IMR-90 (cell line): ENCODE measurements around the gene RAB41. TPM values are rescaled to one million over a fixed set of nuclear protein-coding genes. Genes with fewer than 3 reads are reported as not detected.

Experiments
- ATAC-seq: fragments of 200-7000 bp; cut with Tn5 transposase; 2 replicates; pipeline ENCODE4 v1.9.1; 2020; ENCODE audit warnings: low read depth, mild to moderate bottlenecking, moderate library complexity
- BruUV-seq: library from RNA; stranded (reverse); fragments of 400-500 nt; replicated peaks from 2 replicates; lab custom pipeline; 2021; lab: Mats Ljungman, UMichigan
- CTCF ChIA-PET: fragments of 300-600 bp; formaldehyde crosslinking; extraction: SDS; loops from one replicate; lab custom pipeline; 2021; ENCODE audit warnings: antibody characterized with exemption; lab: Yijun Ruan, JAX
- POLR2A ChIA-PET: fragments of 300-600 bp; sonication (Branson Sonifier 250); formaldehyde crosslinking; loops from one replicate; lab custom pipeline; 2022; ENCODE audit warnings: antibody characterized with exemption; ENCODE audit not compliant: unreplicated experiment; lab: Charles Lee
- DNase-seq: peaks from one replicate; pipeline ENCODE4 v3.0.0; 2013
- H2AFZ ChIP-seq: replicated peaks from 2 replicates; pipeline ENCODE3; 2013; ENCODE audit warnings: low read length, mild to moderate bottlenecking; ENCODE audit not compliant: poor library complexity
- H2AK5ac ChIP-seq: 2 replicates; pipeline ENCODE4 v1.6.1; 2013; ENCODE audit warnings: low read depth, low read length, inconsistent platforms
- H2AK9ac ChIP-seq: replicated peaks from 2 replicates; pipeline ENCODE3; 2013; ENCODE audit warnings: mild to moderate bottlenecking, low read depth, low read length, moderate library complexity; ENCODE audit not compliant: poor library complexity
- H2BK120ac ChIP-seq: 2 replicates; pipeline ENCODE4 v1.6.1; 2013; ENCODE audit warnings: low read depth, low read length, inconsistent platforms
- H2BK15ac ChIP-seq: 3 replicates; pipeline ENCODE4 v1.6.1; 2013; ENCODE audit warnings: low read depth, low read length, inconsistent platforms
- H2BK20ac ChIP-seq: 2 replicates; pipeline ENCODE4 v1.6.1; 2013; ENCODE audit warnings: low read depth, mild to moderate bottlenecking, inconsistent platforms, low read length, moderate library complexity
- H2BK5ac ChIP-seq: 2 replicates; pipeline ENCODE4 v1.6.1; 2013; ENCODE audit warnings: mild to moderate bottlenecking, low read depth, low read length, inconsistent platforms; ENCODE audit not compliant: poor library complexity, severe bottlenecking
- H3K14ac ChIP-seq: replicated peaks from 2 replicates; pipeline ENCODE4 v1.6.1; 2013; ENCODE audit warnings: low read depth, low read length, inconsistent platforms
- H3K18ac ChIP-seq: 2 replicates; pipeline ENCODE4 v1.6.1; 2013; ENCODE audit warnings: low read depth, low read length, control low read depth
- H3K23ac ChIP-seq: 2 replicates; pipeline ENCODE4 v1.6.1; 2013; ENCODE audit warnings: low read depth, low read length, inconsistent platforms
- H3K27ac ChIP-seq: 2 replicates; pipeline ENCODE4 v1.5.1; 2013; ENCODE audit warnings: mild to moderate bottlenecking, control low read depth, low read length; ENCODE audit not compliant: insufficient read depth
- H3K27me3 ChIP-seq: 2 replicates; pipeline ENCODE4 v1.6.1; 2013; ENCODE audit warnings: low read length; ENCODE audit not compliant: control insufficient read depth, insufficient read depth
- H3K36me3 ChIP-seq: 2 replicates; pipeline ENCODE4 v1.6.1; 2013; ENCODE audit warnings: low read length, mixed read lengths; ENCODE audit not compliant: control insufficient read depth, insufficient read depth
- H3K4ac ChIP-seq: 2 replicates; pipeline ENCODE4 v1.6.1; 2013; ENCODE audit warnings: low read depth, low read length, inconsistent platforms
- H3K4me1 ChIP-seq: 2 replicates; pipeline ENCODE4 v1.6.1; 2013; ENCODE audit warnings: low read length, mixed read lengths; ENCODE audit not compliant: control insufficient read depth, insufficient read depth
- H3K4me2 ChIP-seq: 2 replicates; pipeline ENCODE4 v1.6.1; 2013; ENCODE audit warnings: low read depth, mild to moderate bottlenecking, control low read depth, low read length, moderate library complexity
- H3K4me3 ChIP-seq: 2 replicates; pipeline ENCODE4 v1.5.1; 2013; ENCODE audit warnings: low read depth, mild to moderate bottlenecking, control low read depth, low read length, moderate library complexity; ENCODE audit not compliant: insufficient read depth
- H3K56ac ChIP-seq: 2 replicates; pipeline ENCODE4 v1.6.1; 2013; ENCODE audit warnings: low read length, inconsistent platforms; ENCODE audit not compliant: insufficient read depth; ENCODE audit errors: extremely low read depth
- H3K79me1 ChIP-seq, 2 experiments: 2 replicates each; pipeline ENCODE4 v1.6.1; 2013; ENCODE audit warnings: low read length in 2 of 2, inconsistent platforms in 1 of 2, low read depth in 1 of 2
- H3K9ac ChIP-seq: 2 replicates; pipeline ENCODE4 v1.6.1; 2013; ENCODE audit warnings: low read depth, low read length, control low read depth
- H3K9me1 ChIP-seq: 2 replicates; pipeline ENCODE4 v1.6.1; 2013; ENCODE audit warnings: low read length, inconsistent platforms; ENCODE audit not compliant: insufficient read depth
- H3K9me3 ChIP-seq: 2 replicates; pipeline ENCODE4 v1.6.1; 2013; ENCODE audit warnings: low read length; ENCODE audit not compliant: control insufficient read depth, insufficient read depth
- H4K20me1 ChIP-seq: 2 replicates; pipeline ENCODE4 v1.6.1; 2013; ENCODE audit warnings: low read length, inconsistent platforms; ENCODE audit not compliant: insufficient read depth
- H4K5ac ChIP-seq: 2 replicates; pipeline ENCODE4 v1.6.1; 2013; ENCODE audit warnings: mild to moderate bottlenecking, low read depth, low read length, control low read depth
- H4K8ac ChIP-seq, 2 experiments: 2 replicates each; pipeline ENCODE4 v1.6.1; 2013; ENCODE audit warnings: low read depth in 2 of 2, low read length in 2 of 2, control low read depth in 1 of 2, inconsistent platforms in 1 of 2
- H4K91ac ChIP-seq: 2 replicates; pipeline ENCODE4 v1.6.1; 2013; ENCODE audit warnings: low read depth, low read length, inconsistent platforms; ENCODE audit not compliant: insufficient read depth
- CTCF ChIP-seq: conservative IDR thresholded peaks from 2 replicates; pipeline ENCODE4 v1.5.1; 2012; ENCODE audit warnings: mild to moderate bottlenecking, low read depth, low read length, improper control_type of control experiment
- WGBS, 2 experiments: methylation state at CpG; one replicate each; pipeline versions ENCODE4 v1.1.5 to v1.1.7; 2013; ENCODE audit warnings: missing lambda C conversion rate in 2 of 2; ENCODE audit not compliant: insufficient read length in 1 of 2; ENCODE audit errors: extremely low coverage in 2 of 2; 5-methylcytosine and 5-hydroxymethylcytosine counted together
- dilution Hi-C: fragments of 300-500 bp; cut with HindIII; formaldehyde crosslinking; loops from one replicate; pipeline ENCODE4 v1.14.3; 2018; ENCODE audit warnings: low sequenced_read_pairs; ENCODE audit not compliant: unreplicated experiment
- in situ Hi-C: fragments of 300-500 bp; cut with MboI; formaldehyde crosslinking; loops from 3 replicates; pipeline ENCODE4 v1.14.3; 2019; ENCODE audit warnings: low sequenced_read_pairs, inconsistent platforms, mixed read lengths
- intact Hi-C: fragments of 100-400 bp; cut with micrococcal nuclease; formaldehyde crosslinking; loops from 2 replicates; pipeline ENCODE4 v1.10.0; 2022
- polyA plus RNA-seq, 3 experiments: library from polyadenylated mRNA; depleted of rRNA; stranded (reverse); fragments of >200 nt; gene quantifications; 2 replicates each; pipeline ENCODE4 v1.2.3, GENCODE V29; 2012; ENCODE audit warnings: low replicate concordance in 1 of 3
- total RNA-seq: library from RNA; depleted of rRNA; stranded (reverse); fragments of >200 nt; gene quantifications from 2 replicates; pipeline ENCODE4 v1.2.3, GENCODE V29; 2012

RAB41 gene
- total and polyA plus RNA-seq, 2 of the 4 experiments (the other 2 are of a cell fraction), result not detected

GRCh38 chrX:70254063-70254400 is 27.9 kb upstream of the RAB41 start:
- no TSS peak for BruUV-seq
- ATAC-seq, result no peak

More at GRCh38 chrX:70254063-70254400, 27.9 kb upstream of the RAB41 start:
- Histone ChIP-seq H2BK20ac (no peak overlapping the region), H2AK5ac (no peak overlapping the region), H3K9ac (no peak overlapping the region), H2AFZ (no peak overlapping the region), H3K4me3 (no peak overlapping the region), H3K4me1 (no peaks in the 10 kb centered on the region; the same call in 1 of the 2 replicates), H4K91ac (no peak overlapping the region), H3K9me3 (no peaks in the 10 kb centered on the region), H2AK9ac (no peak overlapping the region), H3K36me3 (no peaks in the 10 kb centered on the region), H3K14ac (no peak overlapping the region), H3K27me3 (peaks cover 8% of the 10 kb centered on the region), H3K4ac (no peak overlapping the region), H2BK120ac (no peak overlapping the region), H3K27ac (no peak overlapping the region), H3K56ac (no peak overlapping the region), H4K5ac (no peak overlapping the region), H4K20me1 (no peaks in the 10 kb centered on the region), H3K18ac (no peak overlapping the region), H4K8ac (no peak overlapping the region), H3K4me2 (no peak overlapping the region), H2BK15ac (no peak overlapping the region), H3K9me1 (no peaks in the 10 kb centered on the region), H3K23ac (no peak overlapping the region), H2BK5ac (no peak overlapping the region), H3K79me1 (no peaks in the 10 kb centered on the region)
- ChIA-PET POLR2A (no interaction called here), CTCF (no interaction called here)
- dilution Hi-C loops, result no loop called here
- in situ Hi-C loops, result no loop called here
- WGBS, 2 experiments, result 63% methylated on average over 1 of the region's 1 CpG; no CpG with 5 or more reads in 1 of the 2 experiments
- intact Hi-C loops, result no loop called here
- no peak for DNase-seq
- TF ChIP-seq CTCF, result no peak
